GM19239 (cell line): ENCODE results near the gene C1QTNF5.

Experiments used
- DNase-seq: peaks from one replicate; pipeline ENCODE4 v3.0.0; 2011; ENCODE audit warnings: low spot score; ENCODE audit not compliant: insufficient read length
- FAIRE-seq: peaks from 2 replicates; lab custom pipeline; 2011; peaks lifted over from hg19 to GRCh38; lab: Jason Lieb, UNC

The C1QTNF5 gene

GRCh38 chr11:119319700-119320239 lies 20.9 kb downstream of the C1QTNF5 start:
- DNase-seq (no peak), FAIRE-seq (no peak)

GRCh38 chr11:119319136-119319699 lies 21.5 kb downstream of the C1QTNF5 start:
- DNase-seq = no peak
- FAIRE-seq = no peak

- FAIRE-seq (no peak), DNase-seq (no peak)
These were observed 22.2 kb downstream of the C1QTNF5 start for GRCh38 chr11:119318240-119319135.

- FAIRE-seq = no peak
These were observed 23.0 kb downstream of the C1QTNF5 start for GRCh38 chr11:119317592-119318239.

GRCh38 chr11:119316729-119317591 lies 23.7 kb downstream of the C1QTNF5 start, which contains the start of gene MCAM:
TSS of gene MCAM (minus strand) at chr11:119317130. CDS start at chr11:119317101, 29 bp downstream.
- no peak for DNase-seq

More at GRCh38 chr11:119317592-119318239, 23.0 kb downstream of the C1QTNF5 start:
- no peak for DNase-seq

GRCh38 chr11:119316016-119316728 lies 24.5 kb downstream of the C1QTNF5 start:
- DNase-seq (no peak), FAIRE-seq (no peak)

More at GRCh38 chr11:119316729-119317591, 23.7 kb downstream of the C1QTNF5 start, which contains the start of gene MCAM:
- no peak for FAIRE-seq

GRCh38 chr11:119315131-119316015 lies 25.3 kb downstream of the C1QTNF5 start:
- FAIRE-seq = no peak
- DNase-seq = peak; percentile 75

- no peak for FAIRE-seq
- DNase-seq = no peak
These were observed 26.0 kb downstream of the C1QTNF5 start for GRCh38 chr11:119314726-119315125.

- DNase-seq = no peak
- no peak for FAIRE-seq
These were observed 30.0 kb downstream of the C1QTNF5 start for GRCh38 chr11:119310682-119311052.

- DNase-seq (no peak), FAIRE-seq (no peak)
These were observed 30.6 kb downstream of the C1QTNF5 start for GRCh38 chr11:119309953-119310681.

GRCh38 chr11:119309411-119309810 lies 31.3 kb downstream of the C1QTNF5 start:
- FAIRE-seq (no peak), DNase-seq (no peak)

- DNase-seq (no peak), FAIRE-seq (no peak)
These were observed 32.7 kb downstream of the C1QTNF5 start for GRCh38 chr11:119307974-119308373.

- FAIRE-seq (no peak), DNase-seq (no peak)
These were observed 33.5 kb downstream of the C1QTNF5 start for GRCh38 chr11:119307219-119307618.

GRCh38 chr11:119306373-119306890 lies 34.3 kb downstream of the C1QTNF5 start:
- FAIRE-seq (no peak), DNase-seq (no peak)

- no peak for FAIRE-seq
- DNase-seq = no peak
These were observed 34.9 kb downstream of the C1QTNF5 start for GRCh38 chr11:119305556-119306372.

- FAIRE-seq = no peak
- no peak for DNase-seq
These were observed 37.4 kb downstream of the C1QTNF5 start for GRCh38 chr11:119303227-119303718.
